Measurements from ENCODE around the gene TOP2B.

Gene TOP2B

DNA sequence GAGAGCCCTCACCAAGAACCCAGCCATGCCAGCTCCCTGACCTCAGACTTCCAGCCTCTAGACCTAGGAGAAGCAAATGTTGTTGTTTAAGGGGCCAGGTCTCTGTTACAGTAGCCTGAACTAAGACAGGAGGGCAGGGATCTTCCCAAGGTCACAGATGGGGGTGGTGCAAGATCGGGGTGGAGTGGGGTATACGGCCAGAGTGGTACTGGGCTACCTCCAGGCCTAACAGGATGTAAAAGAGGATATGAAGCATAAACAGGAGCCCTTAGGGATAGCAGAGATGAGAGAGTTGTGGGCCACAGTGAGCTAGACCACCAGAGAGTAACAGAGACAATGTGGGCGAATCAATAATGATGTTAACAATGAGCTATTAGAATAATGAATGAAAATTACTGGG lies 82.9 kb downstream of the TOP2B start:
- DNase-seq, result no peak

DNA sequence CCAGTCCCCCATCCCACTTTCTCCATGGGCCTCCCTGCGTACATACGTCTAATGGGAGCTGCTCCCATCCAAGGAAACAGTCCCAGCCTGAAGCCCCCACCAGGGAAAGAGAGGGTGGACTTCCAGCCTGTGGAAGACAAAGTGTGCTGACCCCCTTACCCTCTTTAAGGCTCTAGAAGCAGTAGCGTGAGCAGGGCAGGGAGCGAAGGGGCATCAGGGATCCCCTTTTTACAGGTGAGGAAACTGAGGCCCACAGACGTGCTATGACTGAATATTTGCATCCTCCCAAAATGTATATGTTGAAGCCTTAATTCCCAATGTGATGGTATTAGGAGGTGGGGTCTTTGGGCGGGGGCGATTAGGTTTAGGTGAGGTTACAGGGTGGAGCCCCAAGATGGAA lies 83.4 kb downstream of the TOP2B start:
- no peak for DNase-seq

DNA sequence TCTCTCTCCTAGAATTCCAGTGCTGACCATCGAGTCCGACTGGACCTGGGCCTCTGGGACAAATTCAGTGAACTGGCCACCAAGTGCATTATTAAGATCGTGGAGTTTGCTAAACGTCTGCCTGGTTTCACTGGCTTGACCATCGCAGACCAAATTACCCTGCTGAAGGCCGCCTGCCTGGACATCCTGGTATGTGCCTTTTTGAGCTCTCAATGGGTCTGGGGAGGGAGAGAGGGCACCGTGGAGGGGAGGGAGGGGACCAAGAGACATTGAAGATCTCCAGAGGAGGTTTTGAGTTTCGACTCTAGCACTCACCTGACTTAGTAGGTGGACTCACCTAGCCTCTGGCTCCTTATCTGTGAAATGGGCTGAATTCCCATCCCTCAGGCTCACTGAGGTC lies 84.2 kb downstream of the TOP2B start:
- DNase-seq, result no peak

DNA sequence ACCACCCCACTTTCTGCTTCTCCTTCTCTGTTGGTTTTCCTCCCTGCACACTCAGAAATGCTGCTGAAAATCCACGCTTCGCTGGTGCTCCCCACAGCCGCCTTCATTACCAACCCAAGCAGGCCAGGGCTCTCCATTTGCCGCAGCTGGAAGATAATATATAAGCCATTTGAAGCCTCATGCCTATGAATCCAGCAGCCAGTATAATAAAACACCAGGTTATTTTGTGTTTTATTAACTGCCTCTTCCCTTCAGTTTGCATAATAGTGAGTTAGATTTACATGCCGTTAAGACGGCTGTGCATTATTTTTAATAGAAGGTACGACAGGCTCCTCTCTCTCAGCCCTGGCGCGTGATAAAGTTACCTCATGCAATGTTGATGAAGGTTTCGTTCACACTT lies 86.6 kb downstream of the TOP2B start:
- no peak for DNase-seq

DNA sequence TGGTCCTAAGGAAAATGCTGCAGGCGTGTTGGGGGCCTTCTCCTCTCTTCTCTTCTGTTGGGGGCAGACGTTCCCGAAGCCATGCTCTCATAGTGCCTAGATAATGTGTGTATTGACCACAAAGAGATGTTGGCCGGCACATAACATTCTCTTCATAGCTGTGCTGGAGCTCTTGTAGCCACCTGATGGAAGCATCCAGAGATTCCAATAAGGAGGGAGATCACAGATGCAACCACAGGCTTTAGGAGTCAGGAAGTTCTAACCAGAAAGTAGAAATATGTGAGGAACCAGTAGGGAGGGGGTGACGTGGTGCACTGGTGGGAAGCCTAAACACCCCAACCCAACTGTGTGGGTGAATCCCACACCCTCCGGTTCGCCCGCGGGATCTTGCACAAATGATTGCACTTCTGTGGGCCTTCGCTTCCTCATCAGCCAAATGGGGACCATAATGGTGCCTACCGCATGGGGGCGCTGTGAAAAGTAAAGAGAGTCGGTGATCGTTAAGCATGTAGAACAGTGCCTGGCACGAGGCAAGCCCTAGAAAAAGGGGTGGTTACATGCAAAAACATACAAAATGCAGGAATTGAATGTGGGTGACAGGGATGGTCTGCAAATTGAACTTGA lies 87.8 kb downstream of the TOP2B start:
- DNase-seq, result no peak

DNA sequence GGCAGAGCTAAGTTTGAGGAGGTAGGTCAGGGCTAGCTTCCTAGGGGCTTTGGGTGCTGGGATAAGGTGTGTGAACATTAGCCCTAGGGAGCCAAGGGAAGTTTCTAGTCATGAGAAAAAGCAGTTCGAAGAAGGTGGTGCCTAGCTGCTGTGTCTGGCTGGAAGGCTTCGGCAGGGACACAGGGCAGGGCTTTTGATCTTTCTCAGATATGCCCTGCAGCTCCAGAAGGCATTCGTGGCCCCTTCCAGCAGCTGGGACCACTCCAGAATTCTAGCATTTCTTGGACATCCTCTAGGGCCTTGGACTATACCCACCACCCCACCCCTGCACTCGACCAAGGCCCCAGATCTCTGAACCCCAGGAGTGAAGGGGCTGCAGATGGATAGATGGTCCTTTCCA lies 88.6 kb downstream of the TOP2B start:
- DNase-seq, result no peak

DNA sequence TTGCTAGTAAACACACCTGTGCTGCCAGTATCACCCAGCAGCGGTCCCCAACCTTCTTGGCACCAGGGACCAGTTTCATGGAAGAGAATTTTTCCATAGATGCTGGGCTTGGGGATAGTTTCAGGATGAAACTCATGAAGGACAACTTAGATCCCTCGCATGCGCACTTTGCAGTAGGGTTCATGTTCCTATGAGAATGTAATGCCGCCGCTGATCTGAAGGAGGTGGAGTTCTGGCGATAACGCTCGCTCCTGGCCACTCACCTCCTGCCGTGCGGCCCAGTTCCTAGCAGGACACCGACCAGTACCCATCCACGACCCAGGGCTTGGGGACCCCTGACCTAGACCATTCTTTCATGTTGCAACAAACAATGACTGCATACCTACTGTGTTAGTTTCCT lies 89.7 kb downstream of the TOP2B start:
- DNase-seq, result no peak

DNA sequence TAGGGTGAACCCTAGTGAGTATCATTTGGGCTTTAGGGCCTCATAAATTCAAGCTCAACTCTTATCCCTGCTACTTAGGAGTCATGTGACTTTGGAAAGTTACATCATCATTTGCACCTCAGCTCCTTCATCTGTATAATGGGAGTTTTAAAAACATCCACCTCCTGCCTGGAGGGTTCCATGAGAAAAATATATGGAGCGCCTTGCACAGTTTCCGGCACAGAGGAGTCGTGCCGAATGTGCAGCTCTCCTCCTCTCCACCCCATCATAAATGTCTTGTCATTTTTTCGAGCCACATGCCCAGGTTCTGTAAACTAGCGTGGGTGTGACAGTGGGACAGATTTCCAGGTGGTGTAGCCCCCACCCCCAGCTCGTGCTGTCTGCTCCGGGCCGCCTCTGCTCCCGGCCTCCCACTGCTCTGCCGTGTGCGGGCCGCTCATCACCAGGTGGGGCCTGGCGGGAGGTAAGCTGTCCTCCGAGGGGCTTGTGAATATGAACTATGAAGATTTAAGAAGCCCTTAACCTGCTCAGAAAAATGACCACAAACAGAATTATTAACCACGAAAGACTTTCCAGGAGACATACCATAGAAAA lies 90.4 kb downstream of the TOP2B start:
- DNase-seq, result no peak

DNA sequence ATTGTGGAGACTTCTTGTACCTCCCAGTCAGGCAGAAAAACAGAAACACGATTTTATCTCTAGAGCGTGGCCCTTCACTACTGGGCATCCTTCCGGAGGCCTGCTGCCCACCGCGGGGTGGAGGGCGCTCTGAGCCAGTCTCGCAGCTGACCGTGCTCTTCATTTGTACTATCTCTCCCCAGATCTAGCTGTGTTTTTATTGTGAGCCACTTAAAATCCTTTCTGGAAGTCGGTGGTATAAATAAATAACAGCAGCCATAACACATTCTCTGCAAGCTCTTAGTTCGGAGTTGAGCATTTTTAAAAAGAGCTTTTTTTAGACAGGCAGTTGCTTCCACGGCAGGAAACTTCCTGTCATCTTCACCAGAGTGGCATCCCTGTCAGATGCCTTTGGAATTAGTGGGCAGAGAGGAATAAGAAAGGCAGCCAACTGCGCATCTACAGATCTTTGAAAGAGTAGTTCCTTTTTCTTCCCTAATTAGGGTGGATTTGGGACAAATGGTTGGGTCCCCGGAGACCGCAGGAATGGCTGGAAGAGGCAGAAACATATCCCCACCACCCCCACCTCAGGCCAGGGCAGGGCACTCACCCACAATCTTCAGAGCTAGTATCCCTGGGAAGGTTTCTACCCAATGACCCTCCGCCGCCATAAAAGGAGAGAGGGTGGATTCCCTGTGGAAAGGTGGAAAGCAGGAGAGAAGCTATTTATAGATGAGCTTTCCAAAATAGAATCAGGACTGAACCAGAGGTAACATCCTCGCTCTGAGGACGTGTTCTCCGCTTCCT lies 91.1 kb downstream of the TOP2B start:
- no peak for DNase-seq

DNA sequence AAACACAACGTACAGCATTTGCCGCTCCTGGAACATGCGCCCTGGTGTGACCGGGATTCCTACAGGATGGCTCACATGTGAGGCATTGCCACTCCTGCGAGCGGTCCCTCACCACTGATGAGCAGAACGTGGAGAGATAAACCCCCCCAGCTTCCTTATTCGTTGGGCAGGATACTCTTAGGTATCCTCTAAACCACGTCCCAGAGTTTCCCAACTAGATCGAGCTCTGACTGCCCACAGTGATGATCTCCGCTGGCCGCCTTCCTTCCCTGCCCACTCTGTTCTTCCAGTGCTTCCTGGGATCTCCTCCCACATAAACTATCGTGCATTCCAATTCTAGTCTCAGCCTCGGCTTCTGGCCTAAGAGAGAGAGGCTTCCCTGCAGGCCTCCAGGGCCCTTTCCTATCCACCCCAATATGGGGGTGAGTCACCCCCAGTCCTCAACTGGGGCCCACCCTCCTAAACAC lies 91.8 kb downstream of the TOP2B start:
- no peak for DNase-seq

DNA sequence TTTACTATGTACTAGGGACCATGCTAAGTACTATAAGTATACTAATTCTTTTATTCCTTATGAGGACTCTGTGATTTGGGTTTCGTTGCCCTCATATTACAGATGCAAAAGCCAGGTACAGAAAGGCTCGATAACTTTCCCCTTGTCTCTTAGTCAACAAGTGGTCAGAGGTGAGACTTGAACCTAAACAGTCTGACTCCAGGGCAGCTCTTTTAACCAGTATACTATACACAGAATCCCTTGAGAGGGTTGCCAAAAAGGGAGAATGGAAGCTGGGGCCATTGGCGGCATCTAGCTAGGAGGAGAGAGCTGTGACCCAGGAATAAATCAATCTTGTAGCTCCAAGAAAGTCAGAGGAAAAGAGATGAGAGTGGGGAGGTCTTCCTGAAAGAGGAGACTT lies 92.4 kb downstream of the TOP2B start:
- DNase-seq, result no peak

DNA sequence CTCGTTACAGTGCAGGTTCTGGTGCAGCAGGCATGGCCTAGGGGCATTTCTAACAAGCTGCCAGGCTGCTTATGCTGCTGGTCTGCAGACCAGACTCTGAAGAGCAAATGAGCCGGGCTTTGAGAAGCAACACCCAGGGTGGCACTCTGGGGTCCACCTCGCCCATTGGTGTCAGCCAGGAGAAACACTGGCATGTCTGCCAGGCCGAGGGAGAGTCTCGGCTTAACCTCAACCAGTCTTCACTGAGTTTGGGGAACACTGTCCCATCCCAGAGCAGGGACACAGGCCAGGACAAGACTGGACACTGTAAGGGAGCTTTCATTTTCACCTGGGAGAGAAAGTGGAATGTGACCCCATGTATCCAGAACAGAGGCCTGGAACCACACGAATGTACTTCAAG lies 93.4 kb downstream of the TOP2B start:
- DNase-seq, result no peak

DNA sequence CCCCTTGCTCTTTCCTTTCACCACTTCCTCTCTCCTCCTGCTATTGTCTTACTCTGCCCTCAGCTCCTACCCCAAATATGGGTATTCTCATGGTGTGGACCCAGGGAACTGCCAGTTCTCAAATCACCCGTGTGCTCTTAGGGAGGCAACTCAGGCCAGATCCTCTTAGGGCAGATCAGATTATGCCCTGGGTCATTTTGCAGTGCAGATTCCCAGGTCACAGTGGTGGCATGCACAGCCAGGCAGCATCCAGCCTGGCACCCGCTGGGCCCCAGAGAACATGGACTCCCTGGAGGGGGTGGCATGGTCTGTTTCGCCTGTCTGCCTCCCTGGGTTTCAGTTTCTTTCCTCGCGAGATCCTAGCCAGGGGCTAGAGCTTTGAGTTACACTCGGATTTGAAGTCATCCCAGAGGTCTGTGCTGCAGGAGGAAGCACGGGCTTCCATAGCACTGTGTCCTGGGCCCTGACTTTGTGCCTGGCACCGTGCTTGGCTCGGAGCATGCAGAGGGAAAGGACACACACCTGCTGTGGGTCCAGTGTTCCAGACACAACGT lies 96.1 kb downstream of the TOP2B start:
- no peak for DNase-seq

DNA sequence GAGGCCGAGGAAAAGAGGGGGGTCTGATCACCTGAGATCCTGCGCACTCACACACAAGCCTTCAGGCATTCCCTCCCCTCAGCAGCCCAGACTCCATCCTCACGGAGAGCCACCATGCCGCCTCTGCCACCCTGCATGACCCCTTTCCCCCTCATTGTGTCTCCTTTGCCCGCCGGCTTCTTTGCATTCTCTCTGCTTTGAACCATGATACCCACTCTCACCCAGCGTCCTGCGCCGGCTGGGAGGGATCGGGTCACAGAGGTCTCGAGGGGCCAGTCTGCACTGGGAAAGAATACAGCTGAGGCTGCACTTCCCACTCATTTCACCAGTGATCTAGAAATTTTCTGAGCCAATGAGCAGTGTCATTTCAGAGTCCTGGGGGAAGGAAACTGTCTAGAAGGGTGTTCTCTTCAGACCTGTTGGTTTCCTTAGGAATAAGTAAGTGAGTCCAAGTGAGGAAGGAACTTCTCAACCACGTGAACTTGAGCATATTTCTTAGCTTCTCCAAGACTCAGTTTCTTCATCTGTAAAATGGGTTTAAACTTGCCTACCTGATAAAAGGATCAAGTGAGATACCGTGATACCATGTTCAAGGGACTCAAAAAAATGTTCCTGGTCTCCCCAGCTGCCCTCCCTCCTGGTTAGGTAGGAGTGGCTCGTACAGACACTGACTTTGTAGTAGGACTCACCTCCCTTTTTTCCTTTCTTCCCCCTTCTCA lies 96.7 kb downstream of the TOP2B start:
- no peak for DNase-seq

DNA sequence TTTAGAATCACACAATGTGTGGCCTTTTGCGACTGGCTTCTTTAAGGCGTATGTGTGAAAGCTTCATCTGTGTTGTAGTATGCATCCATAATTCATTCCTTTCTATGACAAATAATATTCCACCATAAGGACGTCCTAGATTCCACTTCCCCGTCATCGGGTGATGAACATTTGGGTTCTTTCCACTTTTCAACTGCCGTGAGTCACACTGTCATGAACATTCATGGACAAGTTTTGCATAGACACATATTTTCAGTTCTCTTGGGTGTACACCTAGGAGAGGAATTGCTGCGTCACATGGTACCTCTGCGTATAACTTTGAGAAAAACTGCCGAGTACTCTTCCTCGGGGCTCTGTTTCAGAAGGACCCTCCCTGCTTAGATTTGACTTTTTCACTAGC lies 97.3 kb downstream of the TOP2B start:
- no peak for DNase-seq

DNA sequence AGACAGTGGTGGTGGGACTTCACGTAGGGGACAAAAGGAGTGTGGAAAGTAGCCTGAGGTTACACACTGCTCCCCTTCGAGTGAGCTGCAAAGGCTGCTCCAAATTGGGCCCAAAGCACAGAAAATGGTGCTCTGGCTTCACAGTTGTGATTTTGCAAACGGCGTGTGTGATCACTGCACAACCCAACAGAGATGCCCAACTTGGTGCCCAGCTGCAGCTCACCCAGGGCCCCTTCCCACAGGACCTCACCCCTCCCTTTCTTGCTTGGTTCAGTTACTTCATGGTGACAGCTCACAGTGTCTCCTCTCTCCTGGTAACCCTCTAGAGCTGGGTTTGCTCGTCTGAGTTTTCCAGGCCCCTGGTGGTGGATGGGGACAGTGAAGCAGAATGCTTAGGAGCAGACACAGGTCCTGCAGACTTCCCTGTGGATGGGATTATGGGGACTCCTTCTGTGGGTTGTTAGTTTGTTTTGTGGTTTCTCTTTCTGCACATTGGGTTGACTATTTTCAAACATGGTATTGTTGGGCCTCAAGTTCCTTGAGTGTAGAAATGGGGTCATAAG lies 98.3 kb downstream of the TOP2B start:
- DNase-seq, result no peak

DNA sequence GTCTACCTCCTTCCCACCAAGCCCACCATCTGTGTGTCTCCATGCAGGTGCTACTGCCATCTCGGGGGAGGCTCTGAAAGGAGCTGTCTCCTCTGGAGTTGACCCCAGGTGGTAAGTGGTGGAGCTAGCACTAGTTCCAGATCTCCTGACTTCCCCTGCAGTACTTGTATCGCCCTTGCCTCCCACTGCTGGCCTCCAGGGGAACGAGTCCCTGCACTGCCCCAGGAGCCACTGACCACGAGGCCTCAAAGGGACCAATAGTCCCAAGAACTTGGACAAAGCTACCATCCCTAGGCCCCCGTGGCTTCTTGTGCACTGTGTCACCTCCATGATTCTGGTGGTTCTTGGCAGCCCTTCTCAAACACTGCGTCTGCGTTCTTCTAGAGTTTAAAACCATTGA lies 98.9 kb downstream of the TOP2B start:
- no peak for DNase-seq

DNA sequence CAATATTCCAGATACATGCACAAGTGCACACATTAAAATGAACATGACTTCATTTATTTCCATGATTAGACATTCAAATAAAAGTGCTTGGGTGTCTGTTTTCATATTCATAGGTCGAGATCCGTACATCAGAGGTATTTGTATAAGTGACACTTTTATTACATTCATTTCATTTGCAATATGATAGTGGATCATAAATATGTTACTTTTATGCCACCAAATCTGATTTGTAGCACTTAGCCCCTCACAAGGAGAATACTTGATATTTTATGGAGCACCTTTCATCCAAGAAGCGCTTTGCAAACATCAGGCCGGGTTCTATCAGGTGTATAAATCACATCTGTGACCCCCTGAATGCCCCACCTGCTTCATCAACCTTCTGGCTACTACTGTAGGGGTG lies 100.6 kb downstream of the TOP2B start:
- no peak for DNase-seq

DNA sequence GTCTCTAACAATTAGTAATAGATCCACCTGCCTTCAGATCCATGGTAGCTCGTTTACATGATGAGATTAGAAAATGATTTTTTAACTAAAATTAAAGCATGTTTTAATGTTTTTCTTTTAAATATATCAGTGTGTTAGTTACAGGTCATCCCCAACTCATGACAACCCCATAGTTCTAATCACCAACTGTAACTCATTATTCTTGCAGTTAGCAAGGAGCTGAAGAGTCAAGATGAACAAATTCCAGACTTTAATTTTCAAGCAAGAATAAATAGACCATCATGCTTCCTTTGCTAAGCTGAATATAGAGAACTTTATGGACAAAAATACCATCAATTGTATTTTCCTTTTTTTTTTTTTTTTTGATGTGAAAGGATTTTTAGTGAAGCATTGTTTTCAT lies 101.1 kb downstream of the TOP2B start:
- no peak for DNase-seq

DNA sequence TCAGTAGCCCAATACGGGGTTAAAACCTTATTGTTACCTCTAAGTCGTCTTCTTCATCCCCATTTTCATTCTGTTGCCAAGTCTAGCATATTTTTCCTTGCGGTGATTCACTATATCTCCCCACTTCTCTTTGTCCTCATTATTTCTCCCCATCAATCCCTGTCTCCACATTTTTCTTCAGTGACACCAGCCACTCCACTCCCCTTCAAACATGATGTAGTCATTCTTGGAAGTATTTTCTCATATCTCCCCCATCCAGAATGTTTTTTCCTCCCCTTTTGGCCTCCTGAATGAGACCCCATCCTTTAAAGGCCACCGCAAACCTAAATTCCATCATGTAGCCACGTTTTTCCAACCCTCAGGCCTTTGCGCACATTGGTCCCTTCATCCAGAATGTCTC lies 105.9 kb downstream of the TOP2B start:
- no peak for DNase-seq

DNA sequence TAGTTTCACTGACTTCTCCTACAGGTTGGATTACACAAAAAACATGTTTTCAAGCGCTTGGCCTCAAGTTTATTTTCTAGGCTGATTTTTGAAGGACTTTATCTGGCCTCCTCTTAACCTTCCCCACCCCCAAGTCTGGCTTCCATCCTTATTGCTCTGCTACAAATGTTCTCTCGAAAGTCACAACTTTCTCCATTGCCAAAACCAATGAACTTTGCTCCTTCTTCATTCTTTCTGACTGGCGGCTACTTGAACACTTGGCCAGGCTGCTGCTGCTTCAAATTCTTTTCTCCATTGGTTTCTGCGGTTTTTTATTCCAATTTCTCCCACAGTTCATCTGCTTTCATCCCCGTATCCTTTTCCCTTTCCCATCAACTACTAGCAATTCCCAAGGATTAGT lies 106.6 kb downstream of the TOP2B start:
- DNase-seq, result no peak

DNA sequence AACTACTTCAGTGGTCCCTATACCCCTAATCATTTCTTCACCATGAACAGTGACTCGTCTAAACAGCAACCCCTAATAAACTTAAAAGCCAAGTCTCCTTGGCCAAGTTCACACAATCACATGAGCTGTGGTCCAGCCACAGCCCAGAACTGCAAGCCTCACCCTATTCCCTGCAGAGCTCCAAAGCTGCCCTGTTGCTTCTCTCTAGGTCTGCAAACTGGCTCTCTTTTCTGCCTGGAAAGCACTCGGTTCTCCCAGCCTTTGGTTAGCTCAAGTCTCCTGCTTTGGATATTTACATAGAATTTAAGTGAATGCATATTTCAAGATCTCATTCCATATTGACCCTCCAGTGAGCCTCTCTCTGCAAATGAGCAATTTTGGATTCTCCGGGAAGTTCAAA lies 107.0 kb downstream of the TOP2B start:
- DNase-seq, result no peak

DNA sequence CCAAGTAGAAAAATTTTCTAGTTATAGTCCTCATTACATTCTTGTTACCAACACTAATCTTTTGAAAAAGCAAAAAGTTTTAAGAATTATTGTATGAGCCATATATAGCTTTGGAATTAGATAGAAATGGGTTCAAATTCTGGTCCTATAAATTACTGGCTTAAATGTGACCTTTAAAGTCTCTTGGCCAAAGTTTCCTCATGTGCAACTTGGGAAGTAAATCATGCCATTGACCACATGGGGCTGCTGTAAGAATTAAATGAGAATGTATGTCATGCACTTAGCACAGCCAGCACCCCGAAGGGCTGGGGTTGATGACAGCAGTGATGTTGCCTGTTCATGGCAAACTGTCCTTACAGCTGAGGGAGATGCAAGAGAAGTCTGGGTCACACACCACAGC lies 108.3 kb downstream of the TOP2B start:
- no peak for DNase-seq

All from NCI-H1092 (cell line).